Stimulated activated naive B cell treated with anti-CD40 and anti-IgM and Interleukin-4, amounts not matched to agents 10 μg/mL and 1 μg/mL and 100 μg/mL, for 72 hours (primary cell): ENCODE measurements around the gene BICRAL.
"Not testable (repeated sequence)": the region's sequence is repeated elsewhere in the genome, so short reads cannot be mapped to it uniquely, and the experiment has no call there.

Experiments used
- ATAC-seq, 2 donors: fragments of 150-1000 bp; cut with Tn5 transposase; replicated peaks; 2 replicates each; pipeline ENCODE4 v1.10.0; 2021; ENCODE audit warnings: moderate library complexity in 1 of 2
- DNase-seq: peaks from one replicate; pipeline ENCODE4 v3.0.0; 2021
- H3K27ac Mint-ChIP-seq: one replicate; pipeline ENCODE4 v1.8.0; 2022; ENCODE audit warnings: mild to moderate bottlenecking, mixed read lengths
- H3K27me3 Mint-ChIP-seq, 2 donors: one replicate each; pipeline ENCODE4 v1.8.0; 2022; ENCODE audit warnings: mixed read lengths in 2 of 2
- H3K36me3 Mint-ChIP-seq, 2 donors: one replicate each; pipeline ENCODE4 v1.8.0; 2022; ENCODE audit warnings: mixed read lengths in 2 of 2, mild to moderate bottlenecking in 1 of 2
- H3K4me1 Mint-ChIP-seq, 2 donors: one replicate each; pipeline ENCODE4 v1.8.0; 2022; ENCODE audit warnings: mixed read lengths in 2 of 2, mild to moderate bottlenecking in 1 of 2
- H3K4me3 Mint-ChIP-seq, 2 donors: one replicate each; pipeline ENCODE4 v1.8.0; 2022; ENCODE audit warnings: mild to moderate bottlenecking in 2 of 2, mixed read lengths in 2 of 2, moderate library complexity in 1 of 2
- H3K9me3 Mint-ChIP-seq, 2 donors: one replicate each; pipeline ENCODE4 v1.8.0; 2022; ENCODE audit warnings: mixed read lengths in 2 of 2, mild to moderate bottlenecking in 1 of 2

The BICRAL gene

DNA sequence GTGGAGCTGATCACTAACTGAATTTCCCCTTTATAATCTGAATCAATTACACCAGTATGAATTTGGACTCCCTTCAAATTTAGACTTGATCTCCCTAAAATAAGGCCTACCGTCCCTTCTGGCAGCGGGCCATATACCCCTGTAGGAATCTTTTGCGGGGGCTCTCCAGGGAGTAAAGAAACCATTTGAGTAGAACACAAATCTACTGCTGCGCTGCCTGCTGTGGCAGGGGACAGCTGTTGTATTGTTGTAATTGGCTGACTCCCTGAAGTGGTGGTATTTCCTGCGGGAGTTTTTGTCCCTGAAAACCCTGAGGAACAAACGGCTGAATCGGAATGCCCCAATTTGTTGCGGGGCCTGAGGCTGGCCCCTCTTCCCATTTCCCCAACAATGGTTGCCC lies 118.0 kb downstream of the BICRAL start:
- Mint-ChIP-seq H3K9me3 (no peaks in the 10 kb centered on the region), H3K4me1 (peaks cover 6 to 22% of the 10 kb centered on the region in 2 donors), H3K27ac (no peak overlapping the region), H3K27me3 (no peaks in the 10 kb centered on the region), H3K36me3 (no peaks in the 10 kb centered on the region), H3K4me3 (no peak overlapping the region)
- no peak for DNase-seq
- no peak for ATAC-seq

DNA sequence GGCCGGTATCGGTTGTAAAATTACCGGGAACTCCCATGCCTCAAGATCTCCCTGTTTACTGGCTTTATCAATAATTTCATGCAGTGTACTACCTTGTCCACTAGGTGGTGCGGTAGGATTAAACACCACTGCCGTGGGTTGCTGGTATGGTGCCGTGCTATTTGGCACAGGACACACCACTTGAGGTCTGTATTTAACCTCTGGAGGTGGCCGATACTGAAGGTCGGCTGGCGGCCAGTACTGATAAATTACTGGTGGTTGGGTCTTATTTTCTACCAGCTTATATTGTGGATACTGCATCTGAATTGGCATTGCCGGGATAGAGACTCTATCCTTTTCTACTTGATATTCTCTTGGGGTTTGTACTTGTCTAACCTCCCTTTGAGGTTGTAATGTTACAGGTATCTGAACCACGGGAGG lies 119.7 kb downstream of the BICRAL start:
- no peaks in the 10 kb centered on the region for H3K27me3 Mint-ChIP-seq
- no peaks in the 10 kb centered on the region for H3K9me3 Mint-ChIP-seq
- ATAC-seq (peak; percentile 91 to 96), DNase-seq (peak; percentile 67)
- no peaks in the 10 kb centered on the region for H3K36me3 Mint-ChIP-seq
- H3K27ac Mint-ChIP-seq: no peak overlapping the region
- peaks cover 6 to 22% of the 10 kb centered on the region in 2 donors for H3K4me1 Mint-ChIP-seq
- H3K4me3 Mint-ChIP-seq: peak overlapping the region in 1 of 2 donors; percentile 16

DNA sequence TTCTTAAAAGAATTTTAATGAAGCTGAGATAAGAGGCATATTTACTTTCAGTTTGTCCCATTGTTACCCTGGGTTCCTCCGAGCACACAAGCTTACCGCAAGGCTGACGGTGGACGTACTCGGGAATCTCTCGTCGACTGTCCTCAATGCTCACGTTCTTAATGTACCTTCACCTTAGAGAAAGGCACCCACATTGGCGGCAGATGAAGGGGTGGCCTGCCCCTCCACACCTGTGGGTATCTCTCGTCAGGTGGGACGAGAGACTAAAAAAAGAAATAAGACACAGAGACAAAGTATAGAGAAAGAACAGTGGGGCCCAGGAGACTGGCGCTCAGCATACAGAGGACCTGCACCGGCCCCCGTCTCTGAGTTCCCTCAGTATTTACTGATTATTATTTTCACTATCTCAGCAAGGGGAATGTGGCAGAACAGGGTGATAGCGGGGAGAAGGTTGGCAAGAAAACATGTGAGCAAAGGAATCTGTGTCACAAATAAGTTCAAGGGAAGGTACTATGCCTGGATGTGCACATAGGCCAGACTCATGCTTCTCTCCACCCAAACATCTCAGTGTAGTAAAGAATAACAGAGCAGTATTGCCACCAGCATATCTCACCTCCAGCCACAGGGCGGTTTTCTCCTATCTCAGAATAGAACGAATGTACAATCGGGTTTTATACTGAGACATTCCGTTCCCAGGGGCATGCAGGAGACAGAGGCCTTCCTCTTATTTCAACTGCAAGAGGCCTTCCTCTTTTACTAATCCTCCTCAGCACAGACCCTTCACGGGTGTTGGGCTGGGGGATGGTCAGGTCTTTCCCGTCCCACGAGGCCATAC lies 120.8 kb downstream of the BICRAL start:
- H3K4me3 Mint-ChIP-seq, H3K27ac Mint-ChIP-seq, ATAC-seq, H3K27me3 Mint-ChIP-seq, DNase-seq, H3K9me3 Mint-ChIP-seq, H3K36me3 Mint-ChIP-seq: not testable (repeated sequence)
- peaks cover 6 to 22% of the 10 kb centered on the region in 2 donors for H3K4me1 Mint-ChIP-seq

DNA sequence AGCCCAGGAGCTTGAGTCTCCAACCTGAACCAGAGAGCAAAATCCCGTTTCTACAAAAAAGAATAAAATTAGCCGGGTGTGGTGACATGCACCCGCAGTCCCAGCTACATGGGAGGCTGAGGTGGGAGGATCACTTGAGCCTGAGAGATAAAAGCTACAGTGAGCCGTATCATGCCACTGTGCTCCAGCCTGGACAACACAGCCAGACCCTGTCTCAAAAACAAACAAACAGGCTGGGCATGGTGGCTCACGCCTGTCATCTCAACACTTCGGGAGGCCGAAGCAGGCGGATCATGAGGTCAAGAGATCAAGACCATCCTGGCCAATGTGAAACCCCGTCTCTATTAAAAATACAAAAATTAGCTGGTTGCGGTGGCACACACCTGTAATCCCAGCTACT lies 122.6 kb downstream of the BICRAL start:
- no peak for DNase-seq
- H3K4me1 Mint-ChIP-seq: peaks cover 6 to 22% of the 10 kb centered on the region in 2 donors
- no peak overlapping the region for H3K4me3 Mint-ChIP-seq
- no peaks in the 10 kb centered on the region for H3K9me3 Mint-ChIP-seq
- no peak for ATAC-seq
- H3K27ac Mint-ChIP-seq: no peak overlapping the region
- no peaks in the 10 kb centered on the region for H3K27me3 Mint-ChIP-seq
- H3K36me3 Mint-ChIP-seq: no peaks in the 10 kb centered on the region

DNA sequence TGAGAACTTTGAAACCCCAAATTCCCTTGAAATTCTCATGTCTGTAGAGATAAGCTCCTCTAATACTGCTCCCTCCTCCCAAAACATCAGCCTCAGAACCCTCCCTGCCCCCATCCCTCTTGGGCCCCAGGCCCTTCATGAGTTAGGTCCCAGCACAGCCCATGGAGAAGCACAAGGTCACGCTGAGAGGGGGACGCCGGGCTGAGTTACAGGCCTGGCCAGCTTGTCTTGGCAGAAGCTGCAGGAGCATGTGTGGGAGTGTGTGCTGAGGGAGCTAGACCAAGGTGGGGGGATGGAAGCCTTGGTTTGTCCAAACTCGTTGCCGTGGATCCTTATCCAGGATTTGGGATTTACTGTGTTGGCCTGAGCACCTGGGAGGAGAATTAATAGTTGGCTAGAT lies 125.5 kb downstream of the BICRAL start:
- Mint-ChIP-seq H3K36me3 (no peaks in the 10 kb centered on the region), H3K27ac (no peak overlapping the region), H3K27me3 (peaks cover 5 to 8% of the 10 kb centered on the region in 2 donors), H3K4me1 (peaks cover 5 to 15% of the 10 kb centered on the region in 2 donors), H3K9me3 (no peaks in the 10 kb centered on the region), H3K4me3 (no peak overlapping the region)
- ATAC-seq: no peak
- no peak for DNase-seq

DNA sequence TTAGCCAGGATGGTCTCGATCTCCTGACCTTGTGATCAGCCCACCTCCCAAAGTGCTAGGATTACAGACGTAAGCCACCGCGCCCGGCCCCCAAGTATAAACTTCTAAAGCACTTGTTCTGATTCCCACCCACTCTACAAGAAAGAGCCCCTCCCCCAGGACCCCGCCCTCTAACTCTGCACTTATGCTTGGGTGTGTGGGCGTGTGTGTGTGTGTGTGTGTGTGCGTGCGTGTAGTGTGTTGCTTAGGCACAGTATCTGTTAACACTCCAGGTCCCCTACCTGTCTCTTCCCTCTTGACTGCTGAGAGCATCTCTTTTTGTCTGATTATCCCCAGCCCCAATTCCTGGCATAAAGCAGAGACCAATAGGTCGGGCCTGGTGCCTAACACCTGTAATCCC lies 128.0 kb downstream of the BICRAL start:
- Mint-ChIP-seq H3K27me3 (peaks cover 5 to 11% of the 10 kb centered on the region in 2 donors), H3K27ac (no peak overlapping the region), H3K36me3 (no peaks in the 10 kb centered on the region), H3K9me3 (no peaks in the 10 kb centered on the region), H3K4me3 (no peak overlapping the region), H3K4me1 (peaks cover 3 to 6% of the 10 kb centered on the region in 2 donors)
- ATAC-seq (no peak), DNase-seq (no peak)

DNA sequence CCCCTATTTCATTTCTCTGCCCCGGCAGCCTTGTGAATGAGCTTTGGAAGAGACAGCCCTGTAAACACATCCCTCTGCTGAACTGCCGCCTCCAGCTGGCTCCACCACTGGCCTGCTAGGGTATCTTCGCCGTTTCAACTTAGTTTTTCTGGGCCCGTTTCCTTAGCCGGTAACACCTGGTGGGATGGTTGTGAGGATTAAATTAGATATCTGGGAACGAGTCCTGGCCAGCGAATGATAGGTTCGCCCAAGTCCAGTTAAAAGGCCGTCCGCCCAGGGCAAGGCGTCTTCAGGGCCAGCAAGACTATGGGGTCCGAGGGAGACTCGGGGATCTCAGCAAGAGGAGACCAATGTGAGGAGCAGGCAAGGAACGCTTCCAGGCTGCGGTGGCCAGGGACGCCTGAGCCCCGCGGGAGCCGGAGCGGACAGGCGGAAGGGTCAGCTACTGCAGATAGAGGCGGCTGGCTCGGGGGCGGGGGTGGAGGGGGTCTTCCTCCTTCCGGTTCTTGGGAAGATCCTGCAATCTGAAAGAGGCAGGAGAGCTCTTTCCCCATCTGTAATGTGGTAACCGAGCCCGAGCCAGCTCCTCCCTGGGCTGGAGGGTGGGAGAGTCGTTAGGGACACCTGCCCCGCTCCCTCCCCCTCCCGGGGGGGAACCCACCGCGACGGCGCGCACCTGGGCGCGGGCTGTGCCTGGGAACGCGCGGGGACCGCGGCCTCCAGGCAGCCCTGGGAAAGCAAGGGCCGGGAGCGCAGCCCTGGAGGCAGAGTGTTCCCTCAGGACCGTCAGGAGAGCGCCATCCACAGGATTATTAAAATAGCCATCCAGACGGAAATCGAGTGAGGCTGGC lies 129.5 kb downstream of the BICRAL start:
- no peaks in the 10 kb centered on the region for H3K36me3 Mint-ChIP-seq
- H3K4me3 Mint-ChIP-seq: peak overlapping the region; percentile 10 to 70
- ATAC-seq: no peak

DNA sequence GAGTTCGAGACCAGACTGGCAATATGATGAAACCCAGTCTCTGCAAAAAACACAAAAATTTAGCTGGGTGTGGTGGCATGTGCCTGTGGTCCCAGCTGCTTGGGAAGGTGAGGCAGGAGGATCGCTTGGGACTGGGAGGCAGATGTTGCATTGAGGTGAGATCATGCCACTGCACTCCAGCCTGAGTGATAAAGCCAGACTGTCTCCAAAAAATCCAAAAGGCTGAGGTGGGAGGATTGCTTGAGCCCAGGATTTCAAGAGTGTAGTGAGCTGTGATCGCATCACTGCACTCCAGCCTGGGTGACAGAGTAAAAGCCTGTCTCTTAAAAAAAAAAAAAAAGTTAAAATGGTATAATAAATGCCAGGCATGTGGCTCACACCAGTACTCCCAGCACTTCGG lies 132.7 kb downstream of the BICRAL start:
- H3K9me3 Mint-ChIP-seq: no peaks in the 10 kb centered on the region
- H3K4me1 Mint-ChIP-seq: peaks cover 5 to 14% of the 10 kb centered on the region in 2 donors
- H3K27me3 Mint-ChIP-seq: peaks cover 5 to 11% of the 10 kb centered on the region in 2 donors
- H3K4me3 Mint-ChIP-seq: no peak overlapping the region
- no peak for ATAC-seq
- H3K36me3 Mint-ChIP-seq: no peaks in the 10 kb centered on the region
- no peak overlapping the region for H3K27ac Mint-ChIP-seq
- DNase-seq: no peak

More for the DNA sequence above, 129.5 kb downstream of the BICRAL start:
- no peak overlapping the region for H3K27ac Mint-ChIP-seq
- H3K4me1 Mint-ChIP-seq: peaks cover 3 to 14% of the 10 kb centered on the region in 2 donors
- no peaks in the 10 kb centered on the region for H3K9me3 Mint-ChIP-seq
- peaks cover 5 to 11% of the 10 kb centered on the region in 2 donors for H3K27me3 Mint-ChIP-seq
- DNase-seq: no peak

DNA sequence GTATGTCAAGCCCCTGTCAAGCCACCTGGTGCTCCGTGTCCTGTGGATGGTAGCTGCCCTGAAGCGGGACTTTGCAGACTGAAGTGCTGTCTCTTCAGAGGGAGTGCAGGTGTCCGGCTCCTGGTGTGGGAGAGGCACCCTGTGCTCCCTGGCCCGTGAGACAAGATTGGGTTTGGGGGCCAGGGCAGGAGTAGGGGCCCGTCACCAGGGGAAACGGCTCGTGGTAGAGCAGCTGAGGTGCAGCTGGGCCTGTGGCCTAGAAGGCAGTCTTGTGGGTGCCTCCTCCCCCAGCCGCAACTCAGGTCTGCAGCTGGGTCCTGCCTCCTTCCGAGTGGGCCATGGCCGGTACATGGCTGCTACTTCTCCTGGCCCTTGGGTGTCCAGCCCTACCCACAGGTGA lies 133.9 kb downstream of the BICRAL start, which contains the start of gene PTCRA:
PTCRA (plus strand) TSS at position 322 of the 400 bp plus-strand sequence; CDS start at position 339, 17 bp downstream.
- ATAC-seq (peak in 1 of 2 donors; percentile 41), DNase-seq (no peak)
- Mint-ChIP-seq H3K9me3 (no peaks in the 10 kb centered on the region), H3K4me3 (no peak within 1 kb of the TSS), H3K36me3 (no peaks in the 10 kb centered on the region), H3K27ac (peak within 1 kb of the TSS; percentile 49), H3K27me3 (peaks cover 5 to 11% of the 10 kb centered on the region in 2 donors), H3K4me1 (peaks cover 5 to 14% of the 10 kb centered on the region in 2 donors)

DNA sequence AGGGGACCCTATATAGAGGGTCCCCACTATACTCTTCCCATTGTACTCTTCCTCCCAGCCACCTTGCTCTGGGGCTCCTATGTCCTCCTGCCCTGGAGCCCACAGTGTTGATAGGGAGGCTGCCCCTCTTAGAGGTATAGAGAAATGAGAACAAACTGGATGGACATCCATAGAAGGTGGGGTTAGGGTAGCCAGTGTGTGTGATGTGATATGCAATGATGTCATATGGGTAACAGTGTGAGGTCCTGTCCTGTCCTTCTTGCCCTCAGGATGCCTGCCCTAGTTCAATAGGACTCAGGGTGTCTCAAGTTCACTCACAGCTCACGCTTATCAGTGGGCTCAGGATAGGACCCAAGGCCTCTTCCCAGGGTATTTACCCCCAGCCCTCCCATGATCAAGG lies 134.4 kb downstream of the BICRAL start:
- Mint-ChIP-seq H3K36me3 (no peaks in the 10 kb centered on the region), H3K9me3 (no peaks in the 10 kb centered on the region), H3K4me3 (no peak overlapping the region)

More for the DNA sequence above, 134.4 kb downstream of the BICRAL start:
- DNase-seq (no peak), ATAC-seq (no peak)
- Mint-ChIP-seq H3K27me3 (peaks cover 1 to 8% of the 10 kb centered on the region in 2 donors), H3K27ac (peak overlapping the region; percentile 49), H3K4me1 (peaks cover 3 to 12% of the 10 kb centered on the region in 2 donors)
